Measurements from ENCODE around the gene AP1G2.

Gene AP1G2

DNA sequence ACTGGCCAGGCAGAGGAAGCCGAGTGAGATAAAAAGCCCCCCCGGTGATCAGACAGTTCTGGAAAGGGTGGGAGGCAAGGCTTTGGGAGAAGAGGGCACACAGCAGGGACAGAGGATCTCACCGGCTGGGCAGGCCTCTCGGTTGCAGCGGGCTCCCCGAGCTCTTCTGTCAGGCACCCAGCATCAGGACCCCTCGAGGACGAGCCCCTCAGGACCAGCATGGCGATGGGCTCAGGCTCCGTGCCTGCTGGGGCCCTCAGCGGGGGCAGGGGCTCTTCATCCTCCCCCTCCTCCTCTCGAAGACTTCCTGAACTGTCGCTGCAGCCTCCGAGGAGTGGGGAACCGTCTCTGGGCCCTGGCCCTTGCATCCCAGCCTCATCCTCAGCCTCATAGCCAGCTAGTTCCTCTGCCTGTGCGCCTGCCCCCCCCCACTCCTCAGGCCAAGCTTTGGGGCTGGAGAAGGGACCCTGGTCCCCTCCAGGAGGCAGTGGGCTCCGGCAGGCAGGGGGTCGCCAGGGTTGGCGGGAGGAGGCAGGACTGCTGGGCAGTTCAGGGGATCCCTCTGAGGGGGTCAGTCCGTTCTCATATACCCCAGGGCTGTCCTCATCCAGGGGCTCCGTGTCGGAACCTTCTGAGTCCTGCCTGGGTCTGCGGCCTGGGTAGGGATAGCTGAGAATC is 3.4 kb upstream of the AP1G2 start:
- no peak for DNase-seq

DNA sequence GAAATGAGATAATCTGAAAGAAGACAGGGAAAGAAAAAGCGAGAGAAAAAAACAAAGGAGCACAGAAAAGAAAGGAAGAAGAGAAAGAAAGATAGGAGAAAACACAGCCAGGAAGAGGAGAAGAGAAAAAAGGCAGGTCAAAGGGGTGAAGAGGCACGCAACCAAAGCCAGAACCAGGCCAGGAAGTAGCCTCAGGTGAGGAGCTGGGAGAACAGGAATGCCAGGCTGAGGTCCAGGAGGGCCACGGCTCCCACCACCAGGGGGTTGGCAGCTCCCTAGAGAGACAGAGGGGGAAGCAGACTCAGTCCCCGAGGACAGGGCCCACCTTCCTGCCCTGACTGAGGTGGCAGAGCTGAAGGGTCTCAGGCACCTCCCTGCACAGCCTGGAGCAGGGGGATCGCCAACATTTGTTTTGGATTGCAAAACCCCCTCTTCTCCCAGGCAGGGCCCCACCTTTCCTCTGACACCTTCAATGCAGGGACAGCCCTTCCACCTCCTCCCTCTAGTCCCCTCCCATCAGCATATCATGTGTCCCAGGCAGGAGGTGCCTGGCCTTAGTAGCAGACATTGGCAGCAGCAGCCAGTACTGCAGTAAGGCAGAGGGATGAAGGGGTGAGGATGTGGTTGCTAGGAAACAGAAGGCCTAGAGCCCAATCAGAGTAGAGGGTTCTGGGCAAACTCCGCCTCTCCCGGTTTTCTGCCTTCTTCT is 2.0 kb upstream of the AP1G2 start:
- DNase-seq = no peak

DNA sequence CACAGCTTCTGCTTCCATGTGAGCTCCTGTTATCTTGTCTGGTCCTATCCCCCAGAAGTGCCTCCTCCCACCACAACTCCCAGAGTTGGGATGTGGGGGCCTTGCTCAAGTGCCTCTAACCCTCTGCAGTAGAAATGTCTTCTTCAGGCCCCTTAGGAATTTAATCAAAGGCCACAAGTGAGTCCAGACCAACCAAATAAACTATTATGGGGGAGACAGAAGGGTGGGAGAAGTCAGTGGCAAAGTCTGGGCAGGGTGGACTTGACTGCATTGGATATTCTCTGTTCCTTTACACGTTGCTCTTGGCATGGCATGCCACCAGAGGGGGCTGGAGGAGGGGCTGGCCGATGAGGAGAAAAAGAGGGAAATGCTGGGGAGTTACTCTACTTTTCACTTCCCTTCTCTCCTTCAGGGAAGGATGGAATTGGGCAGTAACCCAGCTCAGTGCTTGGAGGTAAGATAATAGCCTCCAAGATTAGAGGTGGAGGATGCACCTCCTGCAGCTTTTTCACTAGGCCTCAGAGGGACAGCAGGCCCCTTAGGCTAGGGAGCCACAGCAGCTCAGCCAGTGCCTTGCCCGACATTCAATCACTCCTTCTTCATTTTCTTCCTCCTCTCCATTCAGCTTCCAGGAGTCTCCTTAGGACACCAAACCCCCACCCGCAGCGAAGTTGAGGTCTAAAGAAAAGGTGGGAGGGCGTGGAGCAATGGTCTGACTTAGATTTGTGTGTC is 1.2 kb upstream of the AP1G2 start:
- no peak for DNase-seq

DNA sequence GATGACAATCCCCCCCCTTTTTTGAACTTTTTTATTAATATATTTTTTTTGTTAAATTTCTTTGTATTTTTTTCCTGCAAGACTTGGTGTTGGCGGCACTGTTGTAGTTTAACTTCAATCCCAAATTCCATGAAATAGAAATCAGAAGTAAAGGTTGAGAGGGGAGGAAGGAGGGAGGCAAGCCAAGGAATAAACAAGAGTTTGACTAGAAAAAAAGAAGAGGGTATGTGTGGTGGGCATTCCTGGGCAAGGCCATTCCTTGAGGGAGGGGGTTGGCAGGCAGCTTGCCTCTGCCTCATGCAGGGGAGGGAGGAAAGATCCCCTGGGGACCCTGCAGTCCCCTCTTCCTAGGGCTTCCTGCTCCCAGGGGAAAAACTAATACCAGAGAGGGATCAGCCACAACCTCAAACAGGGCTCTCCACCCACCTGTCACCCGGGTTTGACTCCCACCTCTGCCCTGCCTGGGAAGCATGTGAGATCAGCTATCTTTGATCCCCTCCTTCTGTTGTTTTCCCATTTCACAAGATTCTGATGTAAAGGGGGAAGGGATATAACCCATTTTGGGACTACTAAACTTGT is 519 bp upstream of the AP1G2 start:
- no peak for DNase-seq

DNA sequence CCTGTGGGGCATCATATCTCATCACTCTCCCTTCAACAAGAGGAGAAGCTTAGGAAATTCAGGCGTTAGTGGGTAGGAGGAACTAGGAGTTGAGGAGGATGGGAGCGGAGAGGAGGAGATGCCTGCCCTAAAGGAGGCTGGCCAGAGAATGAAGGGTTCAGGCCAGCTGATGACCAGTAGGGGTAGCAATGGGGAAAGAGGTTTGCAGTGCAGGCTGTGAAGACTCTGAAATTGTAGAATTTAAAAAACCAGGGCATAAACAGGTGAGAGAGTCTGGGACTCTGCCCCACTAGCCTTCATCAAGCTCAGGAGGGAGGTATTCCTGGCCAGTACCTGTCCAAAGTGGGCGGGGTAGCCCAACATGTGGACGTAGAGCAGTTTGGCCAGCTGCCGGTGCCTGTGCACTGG is 809 bp downstream of the AP1G2 start:
- no peak for DNase-seq

DNA sequence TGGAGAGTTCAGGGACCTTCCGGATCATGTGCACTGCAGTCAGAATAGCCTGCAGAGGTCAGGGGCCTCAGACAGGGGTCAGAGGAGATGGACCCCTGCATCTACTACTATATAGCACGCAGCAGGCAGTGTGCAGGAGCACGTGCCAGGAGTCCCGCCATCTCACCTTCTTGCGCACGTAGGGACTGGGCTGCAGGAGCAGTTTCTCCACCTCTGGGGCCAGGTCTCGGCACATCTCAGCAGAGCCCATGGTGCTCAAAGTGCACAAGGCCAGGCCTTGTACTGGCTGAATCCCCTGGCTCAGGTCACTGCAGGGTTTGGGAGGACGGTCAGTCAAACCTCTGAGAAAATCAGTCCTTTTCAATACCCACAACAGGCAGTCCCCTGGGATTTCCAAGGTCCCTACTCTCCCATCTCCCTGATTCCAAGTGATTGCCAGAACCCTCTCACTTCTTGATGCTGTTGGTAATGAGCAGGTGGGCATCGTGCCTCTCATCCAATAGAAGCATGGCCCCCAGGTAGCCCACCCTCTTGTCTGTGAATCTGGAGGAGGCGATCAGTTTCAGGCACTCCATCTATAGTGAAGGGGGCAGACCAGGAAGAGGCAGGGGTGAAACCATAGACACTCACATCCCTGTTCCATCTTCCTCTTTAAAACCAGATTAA is 1.3 kb downstream of the AP1G2 start:
- DNase-seq = no peak

DNA sequence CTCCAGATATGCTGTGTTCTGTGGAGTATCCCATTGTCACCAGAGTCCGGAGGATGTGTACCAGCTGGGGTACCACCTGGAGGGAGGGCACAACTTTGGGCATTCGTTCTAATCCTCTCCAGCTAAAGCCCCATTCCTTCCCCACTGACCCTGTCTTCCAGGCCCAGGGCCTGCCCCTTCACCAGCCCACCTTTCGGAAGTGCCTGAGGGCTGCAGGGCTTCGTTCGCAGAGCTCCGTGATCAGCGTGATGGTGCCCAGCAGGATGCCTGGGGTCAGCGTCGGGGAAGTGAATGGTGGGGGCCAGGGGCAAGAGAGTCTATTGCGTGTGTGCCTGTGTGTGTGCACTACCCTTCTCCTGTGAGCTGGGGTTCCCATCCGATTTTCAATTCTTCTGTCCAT is 2.0 kb downstream of the AP1G2 start:
- no peak for DNase-seq

DNA sequence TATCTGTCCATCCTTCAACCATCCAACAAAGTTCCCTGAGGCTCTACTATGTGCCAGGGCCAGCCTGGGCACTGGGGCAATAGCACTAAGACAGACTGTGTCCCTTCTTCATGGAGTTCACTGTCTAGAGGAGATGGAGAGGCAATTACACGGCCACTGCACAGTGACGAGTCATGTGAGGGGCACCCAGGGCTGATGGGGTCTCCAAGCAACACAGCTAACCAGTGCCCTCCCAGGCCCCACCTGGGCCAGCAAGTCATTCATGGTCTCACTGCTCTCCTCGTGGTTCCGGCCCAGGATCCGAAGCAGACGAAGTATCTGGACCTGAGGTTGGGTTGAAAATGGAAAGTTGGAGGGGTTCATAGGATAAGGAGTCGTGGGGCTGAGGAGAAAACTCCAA is 2.7 kb downstream of the AP1G2 start:
- DNase-seq = no peak

DNA sequence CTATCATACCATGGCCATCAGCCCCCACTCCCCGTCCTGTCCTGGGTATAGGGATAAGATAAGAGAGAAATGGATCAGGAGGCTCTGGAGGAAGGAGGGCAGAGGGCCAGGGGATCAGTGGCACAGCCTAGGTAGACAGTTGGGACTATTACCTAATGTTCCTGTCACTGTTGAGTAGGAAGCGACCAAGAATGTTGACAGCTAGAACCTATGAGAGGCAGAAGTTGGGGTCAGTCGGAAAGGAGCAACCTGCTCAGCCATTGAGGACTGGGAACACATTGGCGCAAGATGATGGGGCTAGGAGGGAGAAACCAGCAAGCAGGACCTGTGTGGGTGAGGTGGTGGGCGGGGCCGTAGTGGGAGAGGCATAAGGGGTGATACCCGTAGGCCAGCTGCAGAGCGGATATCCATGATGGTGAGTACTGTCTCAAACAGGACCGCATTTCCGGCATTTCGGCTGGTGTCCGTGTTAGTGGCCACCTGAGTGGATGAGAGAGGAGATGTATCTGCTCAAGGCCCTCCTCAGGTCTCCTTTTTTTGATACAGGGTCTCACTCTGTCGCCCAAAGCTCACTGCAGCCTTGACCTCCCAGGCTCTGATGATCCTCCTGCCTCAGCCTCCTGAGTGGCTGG is 3.3 kb downstream of the AP1G2 start:
- no peak for DNase-seq

DNA sequence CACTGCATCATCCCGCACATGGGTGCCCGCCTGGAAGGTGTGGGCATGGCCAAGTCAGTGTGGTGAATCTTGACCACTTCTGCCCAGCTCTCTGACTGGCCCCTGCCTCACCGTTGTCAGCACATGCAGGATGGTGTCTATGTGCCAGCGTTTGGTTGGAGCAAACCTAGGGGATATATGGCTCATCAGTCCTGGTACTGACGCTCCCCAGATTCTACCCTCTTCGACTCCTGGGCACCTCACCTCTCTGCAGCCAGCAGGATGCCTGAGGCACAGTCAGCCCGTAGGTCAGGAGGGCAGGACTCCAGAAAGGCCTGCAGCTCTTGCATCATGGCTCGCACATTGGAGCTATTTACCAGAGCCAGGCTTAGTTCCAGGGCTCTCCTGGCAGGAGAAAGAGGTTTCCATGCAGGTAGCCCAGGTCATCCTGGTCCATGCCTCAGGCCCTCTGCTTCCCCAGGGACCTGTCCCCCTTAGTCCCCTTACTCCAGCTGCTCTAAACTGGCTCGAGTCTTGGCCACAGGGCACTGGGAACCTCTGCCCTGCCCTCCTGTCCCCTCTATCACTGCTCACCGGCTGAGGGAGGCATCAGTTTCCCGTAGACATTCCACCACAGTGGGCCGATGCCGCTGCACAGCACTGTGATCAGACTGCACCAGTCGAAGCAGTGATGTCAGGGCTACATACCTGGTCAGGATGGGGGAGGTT is 4.0 kb downstream of the AP1G2 start:
- no peak for DNase-seq

DNA sequence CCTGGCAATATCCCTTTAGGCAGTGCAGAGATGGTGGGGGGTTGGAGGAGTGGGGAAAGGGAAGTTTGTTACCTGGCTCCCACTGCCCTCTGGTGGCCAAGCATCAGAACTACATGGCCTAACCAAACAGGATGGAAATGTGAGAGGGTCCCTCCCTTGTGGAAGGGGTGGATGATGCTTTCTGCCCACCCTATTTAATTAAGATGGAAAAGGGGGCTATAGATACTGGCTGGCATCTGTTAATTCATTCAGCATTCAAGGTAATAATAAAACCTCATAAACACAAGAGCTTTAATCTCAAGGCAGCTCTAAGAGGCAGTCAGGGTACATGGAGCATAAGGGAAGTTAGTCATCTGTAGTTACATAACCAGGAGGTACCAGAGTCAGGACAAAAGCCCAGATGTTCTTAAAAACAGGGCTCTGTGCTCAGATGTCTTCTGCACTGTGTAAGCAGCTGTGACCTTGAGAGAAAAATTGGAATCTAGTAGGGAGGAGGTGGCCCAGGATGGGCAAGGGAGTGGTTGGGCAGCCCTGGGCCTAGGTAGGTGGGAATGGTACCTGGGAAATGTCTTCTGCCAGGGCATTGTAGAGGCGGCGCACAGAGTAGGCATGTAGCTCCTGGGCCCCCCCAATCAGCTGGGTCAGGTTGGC is 4.6 kb downstream of the AP1G2 start:
- DNase-seq = peak; percentile 47

DNA sequence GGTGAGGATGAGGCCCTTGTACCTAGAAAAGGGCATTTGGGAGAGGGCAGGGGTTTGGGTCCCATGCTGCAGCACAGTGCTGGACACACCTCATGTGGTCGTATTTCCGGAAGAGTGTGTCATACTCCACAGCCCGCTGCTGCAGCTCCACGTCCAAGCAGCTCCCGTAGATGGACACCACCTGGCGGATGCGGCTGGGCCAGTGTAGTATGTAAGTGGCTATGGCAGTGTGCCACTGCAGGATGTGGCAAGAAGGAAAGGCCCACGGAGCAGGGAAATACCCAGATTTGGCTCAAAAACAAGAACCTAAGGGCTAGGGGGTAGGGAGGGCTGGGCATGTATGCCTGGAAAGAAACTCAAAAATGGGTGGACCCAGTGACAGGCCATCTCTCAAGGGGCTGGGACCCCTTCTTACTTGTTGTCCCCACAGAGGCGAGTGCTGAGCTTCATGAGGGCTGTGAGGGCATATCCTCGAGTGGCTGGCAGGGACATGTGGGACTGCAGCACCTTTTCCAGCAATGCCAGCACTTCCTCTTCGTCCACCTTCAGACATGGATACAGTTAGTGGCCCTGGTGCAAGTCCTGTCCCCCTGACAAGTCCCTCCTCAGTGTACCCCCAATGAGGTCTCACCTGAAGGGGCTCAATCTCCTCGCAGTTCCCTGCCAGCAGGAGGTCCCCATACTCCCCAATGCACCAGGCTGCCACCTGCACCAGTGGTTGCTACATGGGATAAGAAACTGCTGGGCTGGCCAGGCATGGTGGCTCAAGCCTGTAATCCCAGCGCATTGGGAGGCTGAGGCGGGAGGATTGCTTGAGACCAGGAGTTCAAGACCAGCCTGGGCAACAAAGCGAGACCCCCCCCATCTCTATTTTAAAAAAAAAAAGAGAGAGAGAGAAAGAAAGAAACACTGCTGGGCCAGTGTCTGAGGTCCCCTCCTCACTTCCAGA is 5.4 kb downstream of the AP1G2 start:
- no peak for DNase-seq

DNA sequence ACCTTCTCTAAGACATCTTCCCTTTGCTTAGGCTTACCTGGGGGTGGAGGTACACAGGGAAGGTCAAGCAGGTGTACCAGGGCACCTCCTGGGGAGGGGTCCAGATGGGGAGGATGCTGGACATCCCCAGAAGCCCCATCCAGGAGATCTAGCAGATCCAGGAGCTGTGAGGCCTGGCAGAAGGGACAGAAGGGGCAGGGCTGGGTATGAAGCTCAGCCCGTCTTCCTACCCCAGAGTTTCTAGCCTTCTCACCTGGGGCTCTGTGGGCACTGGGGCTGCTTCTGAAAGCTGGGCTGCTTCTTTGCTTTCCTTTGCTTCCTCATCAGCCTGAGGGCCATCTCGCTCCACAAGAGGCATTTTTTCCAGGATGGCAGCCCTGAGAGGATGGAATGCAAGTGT is 6.3 kb downstream of the AP1G2 start:
- no peak for DNase-seq

DNA sequence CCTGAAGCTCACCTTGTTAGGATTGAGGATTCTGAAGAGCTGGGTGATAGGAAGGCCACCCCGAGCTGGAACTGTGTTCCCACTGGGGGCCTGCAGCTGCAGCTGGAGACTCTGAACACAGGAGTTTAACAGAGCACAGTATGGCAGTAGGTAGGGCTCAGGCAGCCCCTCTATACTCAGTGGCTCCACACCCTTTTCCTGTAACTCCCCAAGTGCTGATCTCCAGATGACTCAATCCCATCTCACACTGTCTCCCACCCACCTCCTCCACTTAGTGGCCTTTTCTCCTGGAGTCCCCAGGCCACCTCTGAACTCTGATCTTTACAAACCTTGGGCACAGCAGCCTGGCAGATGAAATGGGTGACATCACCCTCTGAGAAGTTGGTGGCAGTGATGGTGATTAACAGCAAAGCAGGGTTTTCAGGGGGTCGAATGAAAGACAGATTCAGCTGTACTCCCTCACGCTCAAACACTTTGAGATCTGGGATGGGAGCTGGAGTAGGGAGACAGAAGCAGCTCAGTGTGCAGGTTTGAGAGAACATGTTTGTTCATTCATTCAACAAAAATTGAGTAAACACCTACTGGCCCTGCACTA is 7.6 kb downstream of the AP1G2 start:
- DNase-seq = no peak

DNA sequence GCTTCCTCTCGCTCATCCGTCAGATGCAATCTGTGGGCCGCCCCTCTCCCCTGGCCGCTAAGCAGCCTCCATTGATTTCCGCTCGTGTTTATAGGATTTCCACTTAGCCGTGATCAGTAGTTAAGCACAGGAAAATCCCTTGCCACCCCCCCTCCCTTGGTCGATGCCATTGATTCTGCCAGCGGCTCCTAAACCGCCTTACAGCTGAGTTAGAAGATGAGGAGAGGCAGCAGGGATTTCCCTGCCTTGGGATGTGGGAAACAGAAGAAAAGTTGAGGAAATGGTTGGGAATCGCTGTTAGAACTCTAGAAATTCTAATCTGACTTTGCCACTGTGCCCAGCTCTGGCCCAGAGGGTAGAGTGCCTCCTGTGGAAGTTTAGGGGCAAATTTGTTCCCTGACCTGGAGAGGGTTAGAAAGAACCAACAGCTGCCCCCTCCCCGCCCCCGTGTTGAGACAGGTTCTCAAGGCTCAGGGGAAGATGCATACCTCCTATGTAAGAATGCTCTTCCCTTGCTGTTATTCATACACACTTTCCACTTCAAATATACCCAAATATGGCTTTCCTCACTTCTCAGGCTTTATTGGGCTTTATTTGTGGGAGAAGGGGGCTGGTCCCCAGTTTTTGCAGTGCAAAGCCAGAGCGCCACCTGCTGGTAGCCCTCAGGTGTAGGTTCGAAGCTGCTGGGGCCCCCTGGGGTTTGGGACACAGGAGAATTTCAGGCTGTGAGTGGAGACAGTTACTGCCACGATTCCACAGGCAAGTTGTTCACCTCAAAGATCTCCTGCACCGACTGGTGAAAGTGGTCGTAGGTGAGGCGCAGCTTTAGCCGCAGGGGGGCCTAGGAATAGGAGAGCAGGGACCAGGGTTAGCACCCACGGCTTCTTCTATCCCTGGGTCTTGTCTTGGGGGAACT is 8.3 kb downstream of the AP1G2 start:
- DNase-seq = peak; percentile 59

DNA sequence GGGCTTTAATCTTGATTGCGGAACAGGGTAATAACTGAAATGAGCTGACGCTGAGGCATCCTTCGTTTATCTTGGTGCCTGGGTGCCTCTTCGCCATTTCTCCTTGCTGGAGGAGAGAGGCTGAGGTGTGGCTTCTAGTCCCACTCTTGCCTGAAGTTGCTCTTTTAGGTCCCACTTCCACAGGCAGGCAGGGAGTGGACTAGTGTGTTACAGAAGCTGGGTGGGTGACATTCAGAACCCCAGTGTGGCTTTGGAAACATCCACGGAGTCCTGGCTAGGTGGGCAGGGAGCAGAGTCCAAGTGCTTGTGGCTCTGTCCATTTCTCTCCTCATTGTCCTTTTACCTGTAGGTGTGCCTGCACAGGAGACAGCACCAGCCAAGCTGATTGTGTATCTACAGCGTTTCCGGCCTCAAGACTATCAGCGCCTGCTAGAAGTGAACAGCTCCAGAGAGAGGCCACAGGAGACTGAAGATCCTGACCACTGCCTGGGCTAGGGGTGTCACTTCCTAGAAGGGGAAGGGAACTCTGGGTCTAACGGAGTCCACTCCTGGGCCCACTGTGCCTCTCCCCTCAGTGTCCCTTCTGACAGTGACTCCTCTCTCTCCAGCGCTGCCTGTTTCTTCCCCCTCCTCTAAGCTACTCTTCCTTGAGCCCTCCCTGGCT is 9.1 kb downstream of the AP1G2 start:
- no peak for DNase-seq

DNA sequence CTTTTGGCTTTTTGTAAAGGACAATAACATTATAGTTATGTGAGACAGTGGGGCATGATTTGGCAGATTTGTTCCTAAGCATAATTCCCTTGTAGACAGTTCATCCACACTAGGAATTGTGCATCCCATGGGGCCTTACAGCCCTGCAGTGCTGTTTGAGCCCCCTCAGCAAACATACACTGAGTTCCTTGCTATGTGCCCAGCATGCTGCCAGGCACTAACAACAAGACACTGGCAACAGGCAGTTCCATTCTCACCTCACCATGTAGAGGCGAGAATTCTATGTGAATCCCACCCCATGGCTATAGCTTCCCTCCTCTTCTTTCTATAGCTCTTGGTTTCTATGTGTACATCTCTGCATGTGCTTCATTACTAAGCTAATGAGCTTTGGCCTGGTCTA is 9.6 kb downstream of the AP1G2 start:
- DNase-seq = no peak

DNA sequence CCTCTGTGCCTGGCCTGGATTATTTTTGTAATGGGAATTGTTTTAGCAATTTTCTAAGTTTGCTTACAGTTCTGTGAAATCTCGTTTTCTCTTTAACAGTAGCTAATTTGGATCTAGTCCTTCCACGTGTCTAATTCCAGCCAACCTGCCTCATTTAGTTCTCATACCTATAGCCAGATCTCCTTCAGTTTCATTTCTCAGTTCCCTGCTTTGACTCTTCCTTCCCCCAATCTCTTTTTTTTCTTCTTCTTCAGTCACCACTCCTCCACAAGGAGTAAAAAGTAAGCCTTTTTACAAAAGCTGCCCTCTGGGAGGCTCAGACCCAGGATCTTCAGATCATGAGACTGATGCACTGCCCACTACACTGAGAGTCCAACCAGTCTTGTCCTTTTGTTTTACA is 10.1 kb downstream of the AP1G2 start:
- DNase-seq = no peak
